Endodermal cell (in vitro differentiated cells): ENCODE measurements around the gene SEC31A. TPM values are rescaled to one million over a fixed set of nuclear protein-coding genes. Genes with fewer than 3 reads are reported as not detected.
A peak's percentile ranks its signal among the peaks of the same experiment; 100 is the strongest.

Experiments
- DNase-seq: peaks from one replicate; pipeline ENCODE4 v3.0.0-alpha.2; 2017
- H3K27ac ChIP-seq: 2 replicates; pipeline ENCODE4 v1.5.1; 2013; ENCODE audit warnings: mild to moderate bottlenecking, low read depth, low read length, moderate library complexity
- H3K27me3 ChIP-seq: 2 replicates; pipeline ENCODE4 v1.6.1; 2013; ENCODE audit warnings: mild to moderate bottlenecking, low read length, moderate library complexity; ENCODE audit not compliant: insufficient read depth, control insufficient read depth, poor library complexity, severe bottlenecking
- H3K36me3 ChIP-seq: 2 replicates; pipeline ENCODE4 v1.7.0; 2013; ENCODE audit warnings: mild to moderate bottlenecking, low read length, moderate library complexity; ENCODE audit not compliant: control insufficient read depth, insufficient read depth
- H3K4me1 ChIP-seq: one replicate; pipeline ENCODE4 v1.7.0; 2013; ENCODE audit warnings: low read length; ENCODE audit not compliant: control insufficient read depth, insufficient read depth
- H3K4me3 ChIP-seq: 2 replicates; pipeline ENCODE4 v1.5.1; 2013; ENCODE audit warnings: mild to moderate bottlenecking, low read length, moderate library complexity
- H3K9ac ChIP-seq: 2 replicates; pipeline ENCODE4 v1.6.1; 2013; ENCODE audit warnings: mild to moderate bottlenecking, low read length, moderate library complexity; ENCODE audit not compliant: poor library complexity, severe bottlenecking; ENCODE audit errors: extremely low read depth
- H3K9me3 ChIP-seq: 2 replicates; pipeline ENCODE4 v1.6.1; 2013; ENCODE audit warnings: mild to moderate bottlenecking, low read length, moderate library complexity; ENCODE audit not compliant: control insufficient read depth
- H3K27ac Mint-ChIP-seq: 2 replicates; pipeline ENCODE4 v1.8.0; 2020; ENCODE audit warnings: mixed read lengths
- H3K27me3 Mint-ChIP-seq: 2 replicates; pipeline ENCODE4 v1.8.0; 2021; ENCODE audit warnings: mild to moderate bottlenecking, mixed read lengths; ENCODE audit not compliant: insufficient read depth
- H3K36me3 Mint-ChIP-seq: 2 replicates; pipeline ENCODE4 v1.8.0; 2020; ENCODE audit warnings: low read depth, mixed read lengths
- H3K4me1 Mint-ChIP-seq: 2 replicates; pipeline ENCODE4 v1.8.0; 2020; ENCODE audit warnings: mixed read lengths
- H3K4me3 Mint-ChIP-seq: 2 replicates; pipeline ENCODE4 v1.8.0; 2020; ENCODE audit warnings: mild to moderate bottlenecking, moderate library complexity, mixed read lengths
- H3K9me3 Mint-ChIP-seq: 2 replicates; pipeline ENCODE4 v1.8.0; 2020; ENCODE audit warnings: mild to moderate bottlenecking, mixed read lengths
- WGBS, 2 experiments: methylation state at CpG; one replicate each; pipeline versions ENCODE4 v1.1.5 to v1.1.7; 2013; ENCODE audit warnings: missing lambda C conversion rate in 2 of 2, mixed read lengths in 1 of 2; ENCODE audit not compliant: insufficient coverage in 1 of 2, insufficient read length in 1 of 2; 5-methylcytosine and 5-hydroxymethylcytosine counted together
- total RNA-seq, 2 donors: library from RNA; stranded (reverse); fragmentation: NEBNext Ultra II Directional in 1 of 2; extraction: Animal tissue kit (Norgen Biotek cat#: 25700) in 1 of 2; gene quantifications; 2 replicates in 1 of 2; 3 replicates in 1 of 2; pipeline ENCODE4 v1.2.1, GENCODE V29; 2021
- TF ChIP-seq, protein P1 (sequence below): fragments of 200-600 bp; sonication (generic); conservative IDR thresholded peaks from 2 replicates; pipeline ENCODE4 v1.5.0; 2021; ENCODE audit warnings: antibody characterized with exemption, mild to moderate bottlenecking

The SEC31A gene
- total RNA-seq, 2 donors from 2014 or later: 166 to 182 TPM

DNA sequence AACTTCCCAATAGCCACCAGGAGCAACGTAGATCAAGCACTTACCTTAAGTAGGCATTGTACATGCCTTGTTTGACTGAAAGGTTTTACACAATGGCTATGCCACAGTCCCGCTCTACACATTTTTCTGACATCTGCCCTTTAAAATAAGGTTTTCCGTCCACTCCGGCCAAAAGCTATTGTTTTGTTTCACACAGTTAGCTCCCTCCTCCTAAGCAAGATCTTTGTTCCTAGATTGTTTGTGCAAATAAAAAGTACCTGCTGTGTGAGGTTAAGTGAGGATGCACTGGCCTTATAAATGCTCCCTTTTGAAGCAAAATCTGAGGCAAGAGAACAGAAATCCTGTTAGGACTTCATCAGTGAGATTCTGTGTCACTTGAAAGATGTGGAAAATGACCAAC lies 104.1 kb downstream of the SEC31A start:
- 30 to 50% methylated on average over 3 to 4 of the region's 4 CpGs for WGBS, 2 experiments
- H3K36me3 ChIP-seq: no peaks in the 10 kb centered on the region
- Mint-ChIP-seq H3K4me1 (peaks cover 65% of the 10 kb centered on the region), H3K27ac (no peak overlapping the region), H3K9me3 (peaks cover 5% of the 10 kb centered on the region), H3K27me3 (peaks cover 83% of the 10 kb centered on the region), H3K36me3 (no peaks in the 10 kb centered on the region), H3K4me3 (no peak overlapping the region)
- peaks cover 46% of the 10 kb centered on the region for H3K27me3 ChIP-seq
- peak; percentile 19 for DNase-seq
- H3K9me3 ChIP-seq: peaks cover 10% of the 10 kb centered on the region
- H3K4me1 ChIP-seq: peaks cover 21% of the 10 kb centered on the region
- no peak overlapping the region for H3K27ac ChIP-seq
- TF ChIP-seq, protein P1, sequence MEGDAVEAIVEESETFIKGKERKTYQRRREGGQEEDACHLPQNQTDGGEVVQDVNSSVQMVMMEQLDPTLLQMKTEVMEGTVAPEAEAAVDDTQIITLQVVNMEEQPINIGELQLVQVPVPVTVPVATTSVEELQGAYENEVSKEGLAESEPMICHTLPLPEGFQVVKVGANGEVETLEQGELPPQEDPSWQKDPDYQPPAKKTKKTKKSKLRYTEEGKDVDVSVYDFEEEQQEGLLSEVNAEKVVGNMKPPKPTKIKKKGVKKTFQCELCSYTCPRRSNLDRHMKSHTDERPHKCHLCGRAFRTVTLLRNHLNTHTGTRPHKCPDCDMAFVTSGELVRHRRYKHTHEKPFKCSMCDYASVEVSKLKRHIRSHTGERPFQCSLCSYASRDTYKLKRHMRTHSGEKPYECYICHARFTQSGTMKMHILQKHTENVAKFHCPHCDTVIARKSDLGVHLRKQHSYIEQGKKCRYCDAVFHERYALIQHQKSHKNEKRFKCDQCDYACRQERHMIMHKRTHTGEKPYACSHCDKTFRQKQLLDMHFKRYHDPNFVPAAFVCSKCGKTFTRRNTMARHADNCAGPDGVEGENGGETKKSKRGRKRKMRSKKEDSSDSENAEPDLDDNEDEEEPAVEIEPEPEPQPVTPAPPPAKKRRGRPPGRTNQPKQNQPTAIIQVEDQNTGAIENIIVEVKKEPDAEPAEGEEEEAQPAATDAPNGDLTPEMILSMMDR: no peak
- H3K4me3 ChIP-seq: no peak overlapping the region
- H3K9ac ChIP-seq: no peak overlapping the region

DNA sequence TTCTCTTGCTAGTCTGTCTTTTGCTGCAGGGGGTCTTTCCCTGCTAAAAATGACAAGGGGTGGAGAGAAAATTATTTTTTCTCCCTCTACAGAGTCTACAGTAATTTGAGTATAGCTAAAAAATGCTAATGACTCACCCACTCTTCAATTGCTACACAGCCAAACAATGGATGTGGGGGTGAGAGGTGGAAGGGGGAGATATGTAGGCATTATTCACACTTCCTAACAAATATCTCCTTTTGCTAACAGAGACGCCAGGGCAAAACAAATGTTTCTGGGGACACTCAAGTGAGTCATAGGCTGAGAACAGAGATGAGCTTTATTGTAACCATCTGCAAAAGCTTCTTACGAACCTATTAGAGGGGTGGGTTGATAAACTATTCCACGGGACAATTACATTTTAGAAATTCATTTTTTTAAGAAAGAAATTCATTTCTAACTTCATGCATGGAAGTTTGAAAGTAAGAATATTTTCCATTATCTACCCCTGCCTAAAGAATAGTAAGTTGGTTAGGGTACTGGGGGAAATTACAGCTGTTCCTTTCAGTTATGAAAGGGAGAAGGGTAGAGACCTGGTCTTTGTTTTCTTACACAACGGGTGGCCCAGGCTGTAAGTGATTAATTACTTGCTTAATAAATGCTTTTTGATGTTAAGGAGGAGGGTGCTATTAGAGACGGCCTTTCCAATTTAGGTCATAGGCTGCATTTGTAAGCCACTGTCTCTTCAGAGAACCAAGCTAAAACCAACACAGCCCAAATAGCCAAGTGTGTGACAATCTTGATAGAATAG lies 105.1 kb downstream of the SEC31A start:
- WGBS, 2 experiments: 0 to 16% methylated on average over 1 to 4 of the region's 5 CpGs
- Histone ChIP-seq H3K27ac (no peak overlapping the region), H3K36me3 (no peaks in the 10 kb centered on the region), H3K4me3 (peak overlapping the region; percentile 67), H3K4me1 (peaks cover 21% of the 10 kb centered on the region), H3K9ac (peak overlapping the region; percentile 11), H3K9me3 (peaks cover 10% of the 10 kb centered on the region), H3K27me3 (peaks cover 36% of the 10 kb centered on the region)
- TF ChIP-seq, protein P1: no peak
- Mint-ChIP-seq H3K27me3 (peaks cover 73% of the 10 kb centered on the region), H3K4me3 (no peak overlapping the region), H3K27ac (peak overlapping the region; percentile 39), H3K36me3 (no peaks in the 10 kb centered on the region), H3K4me1 (peaks cover 61% of the 10 kb centered on the region), H3K9me3 (peaks cover 5% of the 10 kb centered on the region)
- DNase-seq: peak; percentile 50

DNA sequence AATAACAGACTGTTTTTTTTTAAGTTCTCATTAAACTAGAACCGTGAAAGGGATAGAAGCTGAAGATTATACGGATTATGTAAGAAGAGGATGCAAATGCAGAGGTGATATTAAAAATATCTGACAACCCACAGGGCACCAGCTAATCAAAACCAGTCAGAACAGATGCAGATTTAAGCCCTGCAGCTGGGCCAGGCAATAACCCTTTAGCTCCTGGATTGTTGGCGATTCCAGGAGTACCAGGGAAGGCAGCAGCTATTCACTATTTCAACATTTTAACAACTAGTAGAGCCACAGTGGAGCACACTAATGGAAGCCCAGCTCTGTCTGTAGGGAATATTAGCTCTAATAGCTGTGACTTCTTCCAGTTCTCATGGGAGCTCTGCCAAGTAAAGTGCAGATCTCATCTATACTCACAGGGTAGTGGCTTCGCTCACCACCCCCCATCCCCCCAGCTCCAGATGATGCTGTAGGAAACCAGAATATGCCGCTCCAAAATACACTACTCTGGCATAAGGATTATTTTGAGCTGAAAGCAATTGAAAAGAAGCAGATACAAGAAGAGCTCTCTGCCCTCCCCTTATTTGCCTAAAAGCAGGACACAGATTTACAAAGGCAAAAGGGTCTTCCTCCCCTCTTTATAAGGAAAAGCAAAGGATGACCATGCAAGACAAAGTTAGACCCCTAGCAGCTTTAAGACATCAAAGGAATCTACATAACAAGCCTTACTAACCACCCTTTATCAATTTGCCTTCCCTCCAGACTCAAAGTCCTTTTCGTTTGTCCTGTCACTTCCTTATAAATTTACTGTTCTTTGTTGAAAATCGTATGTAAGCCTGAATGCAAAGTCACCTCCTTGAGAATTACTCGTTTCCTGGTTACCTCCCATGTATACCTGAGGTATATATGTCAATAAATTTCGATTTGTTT lies 106.0 kb downstream of the SEC31A start:
- Mint-ChIP-seq H3K27ac (peak overlapping the region; percentile 71), H3K27me3 (peaks cover 65% of the 10 kb centered on the region), H3K9me3 (peaks cover 5% of the 10 kb centered on the region), H3K4me1 (peaks cover 60% of the 10 kb centered on the region), H3K4me3 (no peak overlapping the region), H3K36me3 (no peaks in the 10 kb centered on the region)
- Histone ChIP-seq H3K36me3 (no peaks in the 10 kb centered on the region), H3K27me3 (peaks cover 28% of the 10 kb centered on the region), H3K4me1 (peaks cover 21% of the 10 kb centered on the region), H3K9ac (peak overlapping the region; percentile 11), H3K4me3 (peak overlapping the region; percentile 67), H3K27ac (no peak overlapping the region), H3K9me3 (peaks cover 10% of the 10 kb centered on the region)
- WGBS, 2 experiments: 0 to 9% methylated on average over 2 to 8 of the region's 9 CpGs
- peak; percentile 62 for DNase-seq
- TF ChIP-seq, protein P1: no peak
